PC-3 (cell line): ENCODE measurements around the gene MPV17L2. TPM values are rescaled to one million over a fixed set of nuclear protein-coding genes. Genes with fewer than 3 reads are reported as not detected.

ENCODE experiments used
- ATAC-seq: fragments of 200-7000 bp; cut with Tn5 transposase; 2 replicates; pipeline ENCODE4 v1.9.1; 2020; ENCODE audit warnings: mild to moderate bottlenecking, moderate library complexity
- BruUV-seq: library from RNA; stranded (reverse); fragments of 400-500 nt; replicated peaks from 2 replicates; lab custom pipeline; 2021; lab: Mats Ljungman, UMichigan
- CTCF ChIA-PET: fragments of 300-600 bp; sonication (Branson Sonifier 250); formaldehyde crosslinking; loops from one replicate; lab custom pipeline; 2022; ENCODE audit warnings: antibody characterized with exemption; lab: Charles Lee
- POLR2A ChIA-PET: fragments of 300-600 bp; sonication (Branson Sonifier 250); formaldehyde crosslinking; loops from one replicate; lab custom pipeline; 2022; ENCODE audit warnings: antibody characterized with exemption; ENCODE audit not compliant: unreplicated experiment; lab: Charles Lee
- DNase-seq: peaks from one replicate; pipeline ENCODE4 v3.0.0-alpha.2; 2015
- H2AFZ ChIP-seq: fragments of 300-600 bp; sonication (generic); 2 replicates; pipeline ENCODE4 v1.6.0; 2016; ENCODE audit warnings: antibody characterized with exemption, low read length
- H3F3A ChIP-seq: fragments of 300-600 bp; sonication (generic); one replicate; pipeline ENCODE4 v1.6.0; 2017; ENCODE audit warnings: antibody characterized with exemption, low read length, control low read depth, mild to moderate bottlenecking; ENCODE audit not compliant: unreplicated experiment
- H3K27ac ChIP-seq: fragments of 300-600 bp; sonication (generic); 2 replicates; pipeline ENCODE4 v1.5.1; 2016; ENCODE audit warnings: mild to moderate bottlenecking, low read length
- H3K27me3 ChIP-seq: fragments of 300-600 bp; sonication (generic); 2 replicates; pipeline ENCODE4 v1.6.1; 2016; ENCODE audit warnings: low read length, mixed read lengths
- H3K36me3 ChIP-seq: fragments of 300-600 bp; sonication (generic); 2 replicates; pipeline ENCODE4 v1.6.1; 2016; ENCODE audit warnings: low read depth, mixed run types, low read length, mixed read lengths
- H3K4me1 ChIP-seq: fragments of 300-600 bp; sonication (generic); 2 replicates; pipeline ENCODE4 v1.5.1; 2016; ENCODE audit warnings: low read length; ENCODE audit not compliant: insufficient read depth
- H3K4me2 ChIP-seq: fragments of 300-600 bp; sonication (generic); 2 replicates; pipeline ENCODE4 v1.6.0; 2016; ENCODE audit warnings: low read length
- H3K4me3 ChIP-seq: fragments of 300-600 bp; sonication (generic); 2 replicates; pipeline ENCODE4 v1.5.1; 2016; ENCODE audit warnings: mild to moderate bottlenecking, low read length, mixed read lengths
- H3K79me2 ChIP-seq: fragments of 300-600 bp; sonication (generic); 2 replicates; pipeline ENCODE4 v1.6.1; 2017; ENCODE audit warnings: low read length, mixed read lengths
- H3K9ac ChIP-seq: fragments of 300-600 bp; sonication (generic); 2 replicates; pipeline ENCODE4 v1.6.0; 2016; ENCODE audit warnings: mild to moderate bottlenecking, low read length
- H3K9me2 ChIP-seq: fragments of 300-600 bp; sonication (generic); replicated peaks from 2 replicates; pipeline ENCODE4 v1.6.1; 2016; ENCODE audit warnings: mixed run types, low read length, mixed read lengths
- H3K9me3 ChIP-seq: fragments of 300-600 bp; sonication (generic); 2 replicates; pipeline ENCODE4 v1.6.1; 2016; ENCODE audit warnings: low read length, mixed read lengths
- H4K20me1 ChIP-seq: fragments of 300-600 bp; sonication (generic); 2 replicates; pipeline ENCODE4 v1.6.1; 2016; ENCODE audit warnings: low read length, mixed read lengths
- EZH2 ChIP-seq: fragments of 300-600 bp; sonication (generic); IDR thresholded peaks from one replicate; pipeline ENCODE4 v1.6.1; 2017; ENCODE audit warnings: antibody characterized with exemption, mild to moderate bottlenecking, low read length; ENCODE audit not compliant: unreplicated experiment
- EZH2phosphoT487 ChIP-seq: fragments of 300-600 bp; sonication (generic); IDR thresholded peaks from 2 replicates; pipeline ENCODE4 v1.6.1; 2018; ENCODE audit warnings: mild to moderate bottlenecking, antibody characterized with exemption, low read length, borderline replicate concordance
- intact Hi-C: fragments of 100-400 bp; cut with micrococcal nuclease; formaldehyde crosslinking; loops from 2 replicates; pipeline ENCODE4 v1.9.0; 2023
- total RNA-seq: library from RNA; depleted of rRNA; stranded (reverse); fragments of >200 nt; gene quantifications from 2 replicates; pipeline ENCODE4 v1.2.3, GENCODE V29; 2014
- TF ChIP-seq, protein P1 (sequence below): fragments of 300-600 bp; sonication (generic); conservative IDR thresholded peaks from 2 replicates; pipeline ENCODE4 v1.5.1; 2017; ENCODE audit warnings: antibody characterized with exemption, low read depth, mild to moderate bottlenecking, low read length

Gene MPV17L2
- total RNA-seq, 1 experiment from 2014 or later, result 34.2 TPM

- ChIA-PET CTCF (no interaction called here), POLR2A (no interaction called here)
- Histone ChIP-seq H3K9me2 (no peaks in the 10 kb centered on the region), H3F3A (no peaks in the 10 kb centered on the region), H3K27me3 (no peaks in the 10 kb centered on the region), H2AFZ (no peak overlapping the region), H3K4me1 (peaks cover 4% of the 10 kb centered on the region), H3K36me3 (no peaks in the 10 kb centered on the region), H3K4me3 (no peak overlapping the region), H3K9ac (no peak overlapping the region), H3K27ac (no peak overlapping the region), H4K20me1 (no peaks in the 10 kb centered on the region), H3K4me2 (no peak overlapping the region), H3K79me2 (no peaks in the 10 kb centered on the region), H3K9me3 (no peaks in the 10 kb centered on the region)
- ATAC-seq, result no peak
- BruUV-seq, result no TSS peak
- intact Hi-C loops, result no loop called here
- DNase-seq, result no peak
- TF ChIP-seq EZH2phosphoT487, result no peak
- TF ChIP-seq, protein P1, sequence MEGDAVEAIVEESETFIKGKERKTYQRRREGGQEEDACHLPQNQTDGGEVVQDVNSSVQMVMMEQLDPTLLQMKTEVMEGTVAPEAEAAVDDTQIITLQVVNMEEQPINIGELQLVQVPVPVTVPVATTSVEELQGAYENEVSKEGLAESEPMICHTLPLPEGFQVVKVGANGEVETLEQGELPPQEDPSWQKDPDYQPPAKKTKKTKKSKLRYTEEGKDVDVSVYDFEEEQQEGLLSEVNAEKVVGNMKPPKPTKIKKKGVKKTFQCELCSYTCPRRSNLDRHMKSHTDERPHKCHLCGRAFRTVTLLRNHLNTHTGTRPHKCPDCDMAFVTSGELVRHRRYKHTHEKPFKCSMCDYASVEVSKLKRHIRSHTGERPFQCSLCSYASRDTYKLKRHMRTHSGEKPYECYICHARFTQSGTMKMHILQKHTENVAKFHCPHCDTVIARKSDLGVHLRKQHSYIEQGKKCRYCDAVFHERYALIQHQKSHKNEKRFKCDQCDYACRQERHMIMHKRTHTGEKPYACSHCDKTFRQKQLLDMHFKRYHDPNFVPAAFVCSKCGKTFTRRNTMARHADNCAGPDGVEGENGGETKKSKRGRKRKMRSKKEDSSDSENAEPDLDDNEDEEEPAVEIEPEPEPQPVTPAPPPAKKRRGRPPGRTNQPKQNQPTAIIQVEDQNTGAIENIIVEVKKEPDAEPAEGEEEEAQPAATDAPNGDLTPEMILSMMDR, result no peak
- TF ChIP-seq EZH2, result no peak
These were observed 25.6 kb downstream of the MPV17L2 start for GRCh38 chr19:18218600-18218999.

- no peak overlapping the region for H3K9ac ChIP-seq
- H3K9me2 ChIP-seq, result no peaks in the 10 kb centered on the region
- H3K36me3 ChIP-seq, result no peaks in the 10 kb centered on the region
- ATAC-seq (no peak), DNase-seq (no peak)
- no peak overlapping the region for H2AFZ ChIP-seq
- peaks cover 2% of the 10 kb centered on the region; the same call in 1 of the 2 replicates for H3K27me3 ChIP-seq
- no peaks in the 10 kb centered on the region for H3K79me2 ChIP-seq
- H3F3A ChIP-seq, result no peaks in the 10 kb centered on the region
- H3K9me3 ChIP-seq, result no peaks in the 10 kb centered on the region
- TF ChIP-seq EZH2phosphoT487 (no peak), EZH2 (no peak)
- TF ChIP-seq, protein P1, result no peak
- intact Hi-C loops, result no loop called here
- CTCF ChIA-PET, result interaction anchor here (0.6 kb wide), 1 partner anchor 13 kb away, joined by 3 read pairs; no protein-coding TSS in a partner anchor
- POLR2A ChIA-PET, result no interaction called here
- no TSS peak for BruUV-seq
- H3K4me3 ChIP-seq, result no peak overlapping the region
- H3K27ac ChIP-seq, result no peak overlapping the region
- H3K4me2 ChIP-seq, result no peak overlapping the region
- H4K20me1 ChIP-seq, result no peaks in the 10 kb centered on the region
- H3K4me1 ChIP-seq, result peaks cover 7% of the 10 kb centered on the region
These were observed 27.1 kb downstream of the MPV17L2 start for GRCh38 chr19:18219911-18220631.

GRCh38 chr19:18220632-18221275 lies 27.7 kb downstream of the MPV17L2 start:
- Histone ChIP-seq H3K9me2 (no peaks in the 10 kb centered on the region), H3K27ac (no peak overlapping the region), H3K4me2 (no peak overlapping the region), H3K79me2 (no peaks in the 10 kb centered on the region), H3K9me3 (no peaks in the 10 kb centered on the region), H2AFZ (no peak overlapping the region), H3K9ac (no peak overlapping the region), H3K27me3 (peaks cover 9% of the 10 kb centered on the region), H3F3A (no peaks in the 10 kb centered on the region), H3K4me1 (peaks cover 8% of the 10 kb centered on the region; the same call in 1 of the 2 replicates), H3K36me3 (no peaks in the 10 kb centered on the region), H4K20me1 (no peaks in the 10 kb centered on the region), H3K4me3 (no peak overlapping the region)
- DNase-seq (no peak), ATAC-seq (no peak)
- ChIA-PET POLR2A (no interaction called here), CTCF (no interaction called here)
- BruUV-seq, result no TSS peak
- intact Hi-C loops, result no loop called here
- TF ChIP-seq, protein P1, result no peak
- TF ChIP-seq EZH2 (no peak), EZH2phosphoT487 (no peak)
